Neural crest cell (in vitro differentiated cells): Measurements from ENCODE around the gene IBSP. TPM values are rescaled to one million over a fixed set of nuclear protein-coding genes. Genes with fewer than 3 reads are reported as not detected.

Source experiments
- DNase-seq: peaks from one replicate; pipeline ENCODE4 v3.0.0; 2021; ENCODE audit warnings: low read depth, mixed read lengths, low spot score
- H3K27ac Mint-ChIP-seq: one replicate; pipeline ENCODE4 v1.8.0; 2021; ENCODE audit warnings: mild to moderate bottlenecking, mixed read lengths; ENCODE audit not compliant: unreplicated experiment
- H3K27me3 Mint-ChIP-seq: 2 replicates; pipeline ENCODE4 v1.8.0; 2021; ENCODE audit warnings: low read depth, mild to moderate bottlenecking, mixed read lengths
- H3K36me3 Mint-ChIP-seq: 2 replicates; pipeline ENCODE4 v1.8.0; 2021; ENCODE audit warnings: low read depth, mild to moderate bottlenecking, mixed read lengths
- H3K4me1 Mint-ChIP-seq: 2 replicates; pipeline ENCODE4 v1.8.0; 2021; ENCODE audit warnings: mixed read lengths
- H3K4me3 Mint-ChIP-seq: one replicate; pipeline ENCODE4 v1.8.0; 2021; ENCODE audit warnings: mild to moderate bottlenecking, mixed read lengths
- H3K9me3 Mint-ChIP-seq: 2 replicates; pipeline ENCODE4 v1.8.0; 2021; ENCODE audit warnings: mixed read lengths
- total RNA-seq: library from RNA; stranded (reverse); gene quantifications from 2 replicates; pipeline ENCODE4 v1.2.1, GENCODE V29; 2021
- TF ChIP-seq, protein P1 (sequence below): fragments of 200-600 bp; sonication (generic); conservative IDR thresholded peaks from 2 replicates; pipeline ENCODE4 v1.5.0; 2021; ENCODE audit warnings: antibody characterized with exemption, mild to moderate bottlenecking

Gene IBSP
- total RNA-seq, 1 donor from 2014 or later, result not detected

- no peak for DNase-seq
- H3K27me3 Mint-ChIP-seq, result no peaks in the 10 kb centered on the region
- TF ChIP-seq, protein P1, sequence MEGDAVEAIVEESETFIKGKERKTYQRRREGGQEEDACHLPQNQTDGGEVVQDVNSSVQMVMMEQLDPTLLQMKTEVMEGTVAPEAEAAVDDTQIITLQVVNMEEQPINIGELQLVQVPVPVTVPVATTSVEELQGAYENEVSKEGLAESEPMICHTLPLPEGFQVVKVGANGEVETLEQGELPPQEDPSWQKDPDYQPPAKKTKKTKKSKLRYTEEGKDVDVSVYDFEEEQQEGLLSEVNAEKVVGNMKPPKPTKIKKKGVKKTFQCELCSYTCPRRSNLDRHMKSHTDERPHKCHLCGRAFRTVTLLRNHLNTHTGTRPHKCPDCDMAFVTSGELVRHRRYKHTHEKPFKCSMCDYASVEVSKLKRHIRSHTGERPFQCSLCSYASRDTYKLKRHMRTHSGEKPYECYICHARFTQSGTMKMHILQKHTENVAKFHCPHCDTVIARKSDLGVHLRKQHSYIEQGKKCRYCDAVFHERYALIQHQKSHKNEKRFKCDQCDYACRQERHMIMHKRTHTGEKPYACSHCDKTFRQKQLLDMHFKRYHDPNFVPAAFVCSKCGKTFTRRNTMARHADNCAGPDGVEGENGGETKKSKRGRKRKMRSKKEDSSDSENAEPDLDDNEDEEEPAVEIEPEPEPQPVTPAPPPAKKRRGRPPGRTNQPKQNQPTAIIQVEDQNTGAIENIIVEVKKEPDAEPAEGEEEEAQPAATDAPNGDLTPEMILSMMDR, result no peak
- no peak overlapping the region for H3K27ac Mint-ChIP-seq
- no peaks in the 10 kb centered on the region for H3K9me3 Mint-ChIP-seq
- H3K36me3 Mint-ChIP-seq, result no peaks in the 10 kb centered on the region
- H3K4me3 Mint-ChIP-seq, result no peak overlapping the region
- peaks cover 30% of the 10 kb centered on the region for H3K4me1 Mint-ChIP-seq
Measured at GRCh38 chr4:87851953-87852352, 52.6 kb downstream of the IBSP start.

DNA sequence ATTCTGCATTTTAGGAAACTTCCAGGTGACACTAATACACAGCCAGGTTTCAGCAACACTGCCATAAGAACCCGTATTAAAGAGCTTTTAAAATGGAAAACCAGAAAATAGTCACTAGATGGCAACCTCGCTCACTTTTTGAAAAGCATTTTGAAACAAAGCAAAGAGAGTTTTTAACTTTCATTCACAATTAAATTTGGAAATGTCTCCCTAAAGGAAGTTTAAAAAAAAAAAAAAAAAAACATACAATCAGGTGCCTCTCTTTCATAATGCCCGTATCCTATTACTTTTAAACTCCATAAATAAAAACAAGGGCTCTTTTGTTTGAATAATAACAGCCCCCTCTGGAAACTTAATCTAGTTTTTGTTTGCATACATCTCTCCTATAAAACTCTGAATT is 53.8 kb downstream of the IBSP start:
- H3K36me3 Mint-ChIP-seq, result no peaks in the 10 kb centered on the region
- no peak for DNase-seq
- H3K4me1 Mint-ChIP-seq, result peaks cover 33% of the 10 kb centered on the region
- TF ChIP-seq, protein P1, result peak; percentile 74
- H3K27me3 Mint-ChIP-seq, result no peaks in the 10 kb centered on the region
- no peak overlapping the region for H3K4me3 Mint-ChIP-seq
- peak overlapping the region; percentile 54 for H3K27ac Mint-ChIP-seq
- no peaks in the 10 kb centered on the region for H3K9me3 Mint-ChIP-seq

DNA sequence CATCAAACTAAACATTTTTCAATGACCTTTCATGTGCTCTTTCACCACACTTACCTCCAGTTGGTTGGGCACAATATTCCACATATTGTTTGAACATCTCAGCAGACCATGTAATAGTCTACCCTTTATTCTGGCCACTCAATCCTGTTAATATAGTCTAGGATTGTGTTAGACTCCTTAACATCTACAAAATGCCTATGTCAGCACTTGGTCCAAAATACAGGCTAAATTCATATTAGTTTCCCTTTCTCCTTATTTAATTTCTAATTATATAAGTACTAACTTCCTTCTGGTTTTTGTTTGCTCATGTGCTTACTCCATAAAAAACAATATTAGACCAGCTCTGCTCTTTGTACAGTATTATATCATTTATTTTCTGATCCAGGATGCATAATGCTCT is 54.5 kb downstream of the IBSP start:
- no peaks in the 10 kb centered on the region for H3K27me3 Mint-ChIP-seq
- TF ChIP-seq, protein P1, result no peak
- H3K27ac Mint-ChIP-seq, result no peak overlapping the region
- peaks cover 5% of the 10 kb centered on the region for H3K9me3 Mint-ChIP-seq
- peaks cover 30% of the 10 kb centered on the region for H3K4me1 Mint-ChIP-seq
- H3K36me3 Mint-ChIP-seq, result no peaks in the 10 kb centered on the region
- no peak overlapping the region for H3K4me3 Mint-ChIP-seq
- no peak for DNase-seq

- Mint-ChIP-seq H3K9me3 (peaks cover 6% of the 10 kb centered on the region), H3K27ac (no peak overlapping the region), H3K4me1 (peaks cover 26% of the 10 kb centered on the region), H3K27me3 (no peaks in the 10 kb centered on the region), H3K36me3 (no peaks in the 10 kb centered on the region), H3K4me3 (no peak overlapping the region)
- TF ChIP-seq, protein P1, result no peak
- DNase-seq, result no peak
Measured at GRCh38 chr4:87855559-87855958, 56.2 kb downstream of the IBSP start.

GRCh38 chr4:87856816-87857215 is 57.5 kb downstream of the IBSP start:
- Mint-ChIP-seq H3K9me3 (peaks cover 6% of the 10 kb centered on the region), H3K27ac (no peak overlapping the region), H3K4me3 (no peak overlapping the region), H3K27me3 (no peaks in the 10 kb centered on the region), H3K36me3 (no peaks in the 10 kb centered on the region), H3K4me1 (peaks cover 26% of the 10 kb centered on the region)
- TF ChIP-seq, protein P1, result no peak
- no peak for DNase-seq

GRCh38 chr4:87857789-87858188 is 58.4 kb downstream of the IBSP start:
- TF ChIP-seq, protein P1, result no peak
- Mint-ChIP-seq H3K27me3 (no peaks in the 10 kb centered on the region), H3K9me3 (peaks cover 6% of the 10 kb centered on the region), H3K27ac (no peak overlapping the region), H3K4me1 (peaks cover 26% of the 10 kb centered on the region), H3K36me3 (no peaks in the 10 kb centered on the region), H3K4me3 (no peak overlapping the region)
- no peak for DNase-seq
